Aorta (tissue), 5 donors: ENCODE results near the gene SFXN3. TPM values are rescaled to one million over a fixed set of nuclear protein-coding genes. Genes with fewer than 3 reads are reported as not detected.
A peak's percentile ranks its signal among the peaks of the same experiment; 100 is the strongest.
"Not testable (repeated sequence)": the region's sequence is repeated elsewhere in the genome, so short reads cannot be mapped to it uniquely, and the experiment has no call there.

Source experiments
- ATAC-seq: fragments of 200-7000 bp; cut with Tn5 transposase; one replicate; pipeline ENCODE4 v1.9.1; 2022; ENCODE audit warnings: moderate library complexity; ENCODE audit not compliant: low FRiP score
- DNase-seq, 2 donors: peaks; one replicate each; pipeline ENCODE4 v3.0.0-alpha.2; 2020
- H3K27ac ChIP-seq, 2 donors: one replicate each; pipeline ENCODE4 v1.5.1; 2013; ENCODE audit warnings: low read length in 2 of 2, mild to moderate bottlenecking in 2 of 2, moderate library complexity in 2 of 2, control low read depth in 1 of 2, inconsistent platforms in 1 of 2, low read depth in 1 of 2
- H3K27me3 ChIP-seq, 2 donors: one replicate each; pipeline ENCODE4 v1.6.1; 2013; ENCODE audit warnings: control low read depth in 1 of 2, low read length in 1 of 2, mild to moderate bottlenecking in 1 of 2, moderate library complexity in 1 of 2; ENCODE audit not compliant: insufficient read depth in 2 of 2, control insufficient read depth in 1 of 2
- H3K36me3 ChIP-seq, 2 donors: one replicate each; pipeline ENCODE4 v1.6.1; 2013; ENCODE audit warnings: control low read depth in 1 of 2, low read length in 1 of 2, mild to moderate bottlenecking in 1 of 2; ENCODE audit not compliant: insufficient read depth in 2 of 2, control insufficient read depth in 1 of 2
- H3K4me1 ChIP-seq, 2 donors: one replicate each; pipeline ENCODE4 v1.6.1; 2013; ENCODE audit warnings: low read length in 2 of 2, control low read depth in 1 of 2, mild to moderate bottlenecking in 1 of 2, moderate library complexity in 1 of 2; ENCODE audit not compliant: insufficient read depth in 2 of 2, control insufficient read depth in 1 of 2
- H3K4me3 ChIP-seq, 2 donors: one replicate each; pipeline ENCODE4 v1.5.1; 2013; ENCODE audit warnings: low read length in 2 of 2, control low read depth in 1 of 2, mild to moderate bottlenecking in 1 of 2
- H3K9me3 ChIP-seq: one replicate; pipeline ENCODE4 v1.6.1; 2013; ENCODE audit warnings: mild to moderate bottlenecking, low read length; ENCODE audit not compliant: control insufficient read depth
- WGBS, 2 donors: extraction: QIAGEN DNeasy Blood & Tissue Kit; methylation state at CpG; one replicate each; pipeline ENCODE4 v1.1.7; 2013; 5-methylcytosine and 5-hydroxymethylcytosine counted together
- intact Hi-C, 2 donors: fragments of 100-400 bp; cut with DNase I; formaldehyde crosslinking; loops; one replicate each; pipeline versions ENCODE4 v1.14.2 to v1.15.0; 2022
- polyA plus RNA-seq, 2 donors: library from polyadenylated mRNA; stranded (reverse); fragments of 200-250 nt; gene quantifications; one replicate each; pipeline ENCODE4 v1.2.3, GENCODE V29; 2013
- total RNA-seq, 2 donors: library from RNA; stranded (reverse); fragmentation: NEBNext Ultra II Directional; extraction: Animal tissue kit (Norgen Biotek cat#: 25700); gene quantifications; one replicate each; pipeline ENCODE4 v1.2.1, GENCODE V29; 2021
- donor health status: healthy with polysubstance abuse.
- donor health status: Bipolar disorder and iron deficiency.
- donor health status: DM: no; HTN: no; CAD: no.
- donor health status: DM: no; HTN: no; CAD: no.
- donor health status: DM: yes; HTN: yes; CAD: no.

Gene SFXN3
- total and polyA plus RNA-seq, 4 donors = 42.6 to 113 (median 94.3) TPM

GRCh38 chr10:101028446-101029337 lies 2.3 kb upstream of the SFXN3 start:
- H3K9me3 ChIP-seq = no peaks in the 10 kb centered on the region
- ATAC-seq (no peak), DNase-seq (no peak)
- no peaks in the 10 kb centered on the region for H3K27me3 ChIP-seq
- WGBS, 2 donors = 79 to 88% methylated on average over 5 to 7 of the region's 7 CpGs
- H3K27ac ChIP-seq = no peak overlapping the region
- no peaks in the 10 kb centered on the region for H3K36me3 ChIP-seq
- H3K4me3 ChIP-seq = no peak overlapping the region
- H3K4me1 ChIP-seq = no peaks in the 10 kb centered on the region
- intact Hi-C loops = no loop called here

GRCh38 chr10:101029520-101030295 lies 1.3 kb upstream of the SFXN3 start:
- no peaks in the 10 kb centered on the region for H3K9me3 ChIP-seq
- intact Hi-C loops = loop anchor here in 1 of 2 donors (5.0 kb wide), 3 partner anchors 32 to 117 kb away; partner anchors contain the start of genes LZTS2 and SLF2
- ATAC-seq = no peak
- DNase-seq = no peak
- H3K36me3 ChIP-seq = no peaks in the 10 kb centered on the region
- 58 to 60% methylated on average over 27 of the region's 27 CpGs for WGBS, 2 donors
- H3K4me1 ChIP-seq = no peaks in the 10 kb centered on the region
- no peak overlapping the region for H3K4me3 ChIP-seq
- no peaks in the 10 kb centered on the region for H3K27me3 ChIP-seq
- H3K27ac ChIP-seq = no peak overlapping the region

- Histone ChIP-seq H3K4me1 (no peaks in the 10 kb centered on the region), H3K27me3 (no peaks in the 10 kb centered on the region), H3K27ac (no peak overlapping the region), H3K36me3 (peaks cover 0 to 3% of the 10 kb centered on the region in 2 donors), H3K4me3 (no peak overlapping the region), H3K9me3 (no peaks in the 10 kb centered on the region)
- DNase-seq = no peak
- WGBS, 2 donors = 9 to 10% methylated on average over 25 of the region's 25 CpGs
- intact Hi-C loops = loop anchor here in 1 of 2 donors (5.0 kb wide), 3 partner anchors 33 to 118 kb away; partner anchors contain the start of genes LZTS2 and SLF2
- no peak for ATAC-seq
Measured at GRCh38 chr10:101030496-101031127, 422 bp upstream of the SFXN3 start.

DNA sequence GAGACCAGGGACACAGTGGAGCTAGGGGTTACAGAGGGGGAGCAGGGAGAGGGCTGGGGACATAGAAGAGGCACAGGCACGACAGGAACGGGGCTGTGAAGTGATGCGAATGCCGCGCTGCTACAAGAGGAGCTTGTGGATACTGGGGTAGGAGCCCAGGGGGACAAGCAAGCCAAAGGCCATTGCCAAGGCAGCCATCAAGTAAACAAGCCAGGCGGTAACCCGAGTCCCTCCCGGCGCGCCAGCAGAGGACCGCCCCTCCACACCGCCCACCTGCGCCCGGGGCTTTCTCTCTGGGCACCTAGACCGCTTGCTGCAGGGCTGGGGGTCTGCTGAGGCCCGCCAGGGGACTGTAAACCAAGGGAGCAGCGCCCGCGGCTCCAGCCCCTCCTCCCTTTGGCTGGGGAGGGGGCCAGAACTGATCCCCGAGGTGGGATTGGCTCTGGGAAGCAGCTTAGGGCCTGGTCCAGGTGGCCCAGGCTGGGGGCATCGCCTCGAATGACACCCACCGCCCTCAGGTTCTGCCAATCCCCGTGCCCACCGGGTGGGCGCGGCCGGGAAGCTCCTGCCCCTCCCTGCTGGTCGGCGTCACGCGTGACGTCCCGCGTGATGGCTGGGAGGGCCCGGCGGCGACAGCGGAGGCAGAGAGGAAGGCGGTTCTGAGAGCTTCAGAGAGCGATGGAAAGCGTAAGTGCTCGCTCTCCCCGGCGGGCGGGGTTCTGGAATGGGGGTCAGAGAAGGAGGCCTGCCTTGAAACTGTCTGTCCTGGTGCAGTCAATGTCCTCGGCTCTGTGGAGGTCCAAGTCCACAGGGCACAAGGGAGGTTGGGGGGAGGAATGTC lies 982 bp downstream of the SFXN3 start:
- WGBS, 2 donors = 0% methylated on average over 39 to 47 of the region's 47 CpGs
- peak; percentile 89 for ATAC-seq

DNA sequence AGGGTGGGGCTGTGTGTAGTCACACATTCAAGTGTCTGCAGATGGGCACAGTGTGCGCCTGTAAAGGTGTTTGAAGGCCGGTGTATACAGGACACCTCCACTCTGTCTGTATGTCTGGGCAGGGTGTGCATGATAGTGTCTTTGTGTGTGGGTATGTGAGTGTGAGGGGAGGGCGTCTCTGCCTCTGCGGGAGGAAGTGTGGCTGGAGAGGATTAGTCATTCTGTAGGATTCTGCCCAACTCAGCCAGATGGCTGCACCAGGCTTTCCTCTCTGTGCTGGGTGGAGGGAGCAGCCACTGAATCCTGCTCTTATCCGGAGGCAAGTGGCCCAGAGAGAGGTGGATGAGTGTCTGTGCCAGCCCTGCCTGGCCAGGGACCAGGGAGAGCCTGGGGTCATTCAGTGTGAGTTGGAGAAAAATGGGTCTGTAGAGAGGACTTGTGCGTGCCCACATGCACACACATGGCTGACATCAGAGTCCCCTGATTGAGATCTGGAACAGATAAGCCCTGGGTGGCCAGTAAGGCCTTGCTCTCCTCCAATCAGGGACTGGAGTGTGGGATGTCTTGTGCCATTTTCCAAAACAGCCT lies 1.7 kb downstream of the SFXN3 start:
- peak in 1 of 2 donors; percentile 85 for DNase-seq
- H3K4me3 ChIP-seq = peak overlapping the region; percentile 20 to 60
- no peaks in the 10 kb centered on the region for H3K27me3 ChIP-seq
- no peaks in the 10 kb centered on the region for H3K9me3 ChIP-seq
- no peaks in the 10 kb centered on the region for H3K4me1 ChIP-seq
- intact Hi-C loops = loop anchor here in 1 of 2 donors (5.0 kb wide), 3 partner anchors 35 to 120 kb away; partner anchors contain the start of genes LZTS2 and SLF2
- peaks cover 4 to 11% of the 10 kb centered on the region in 2 donors for H3K36me3 ChIP-seq
- 0 to 1% methylated on average over 6 of the region's 6 CpGs for WGBS, 2 donors
- peak; percentile 64 for ATAC-seq
- H3K27ac ChIP-seq = peak overlapping the region; percentile 57 to 86

More for the DNA sequence above, 982 bp downstream of the SFXN3 start:
- no peaks in the 10 kb centered on the region for H3K4me1 ChIP-seq
- intact Hi-C loops = loop anchor here in 1 of 2 donors (5.0 kb wide), 3 partner anchors 35 to 120 kb away; partner anchors contain the start of genes LZTS2 and SLF2
- H3K9me3 ChIP-seq = no peaks in the 10 kb centered on the region
- peak overlapping the region; percentile 20 to 60 for H3K4me3 ChIP-seq
- peaks cover 0 to 9% of the 10 kb centered on the region in 2 donors for H3K36me3 ChIP-seq
- H3K27ac ChIP-seq = peak overlapping the region; percentile 57 to 86
- H3K27me3 ChIP-seq = no peaks in the 10 kb centered on the region
- peak; percentile 94 to 95 for DNase-seq

- DNase-seq (no peak), ATAC-seq (no peak)
- Histone ChIP-seq H3K4me1 (no peaks in the 10 kb centered on the region), H3K27me3 (no peaks in the 10 kb centered on the region), H3K9me3 (no peaks in the 10 kb centered on the region), H3K4me3 (peak overlapping the region in 1 of 2 donors; percentile 60), H3K36me3 (peaks cover 4 to 11% of the 10 kb centered on the region in 2 donors), H3K27ac (no peak overlapping the region)
- intact Hi-C loops = loop anchor here in 1 of 2 donors (5.0 kb wide), 3 partner anchors 34 to 121 kb away; partner anchors contain the start of genes LZTS2 and SLF2
- 49 to 52% methylated on average over 3 of the region's 3 CpGs for WGBS, 2 donors
Measured at GRCh38 chr10:101033276-101033675, 2.2 kb downstream of the SFXN3 start.

GRCh38 chr10:101034404-101034803 lies 3.4 kb downstream of the SFXN3 start:
- not testable (repeated sequence) for H3K9me3 ChIP-seq, H3K4me1 ChIP-seq, H3K27ac ChIP-seq, H3K27me3 ChIP-seq, ATAC-seq, DNase-seq, H3K4me3 ChIP-seq
- intact Hi-C loops = loop anchor here in 1 of 2 donors (5.0 kb wide), 3 partner anchors 33 to 122 kb away; partner anchors contain the start of genes LZTS2 and SLF2
- peaks cover 7 to 13% of the 10 kb centered on the region in 2 donors for H3K36me3 ChIP-seq
- 86 to 91% methylated on average over 4 of the region's 4 CpGs for WGBS, 2 donors
